ENCODE measurements around the gene MOB1A.
A peak's percentile ranks its signal among the peaks of the same experiment; 100 is the strongest.

The MOB1A gene

DNA sequence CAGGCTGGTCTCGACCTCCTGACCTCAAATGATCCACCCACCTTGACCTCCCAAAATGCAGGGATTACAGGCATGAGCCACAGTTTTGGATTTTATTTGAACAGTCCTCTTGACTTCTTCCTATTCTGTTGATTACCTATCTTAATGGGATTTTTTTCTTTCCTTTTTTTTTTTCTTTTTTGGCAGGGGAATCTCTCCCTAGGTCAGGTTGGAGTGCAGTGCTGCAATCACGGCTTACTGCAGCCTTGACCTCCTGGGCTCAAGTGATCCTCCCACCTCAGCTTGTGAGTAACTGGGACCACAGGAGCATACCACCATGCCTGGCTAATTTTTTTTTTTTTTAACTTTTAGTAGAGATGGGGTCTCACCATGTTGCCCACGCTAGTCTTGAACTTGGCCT, 22.5 kb upstream of the MOB1A start:
- TF ChIP-seq, protein P1, sequence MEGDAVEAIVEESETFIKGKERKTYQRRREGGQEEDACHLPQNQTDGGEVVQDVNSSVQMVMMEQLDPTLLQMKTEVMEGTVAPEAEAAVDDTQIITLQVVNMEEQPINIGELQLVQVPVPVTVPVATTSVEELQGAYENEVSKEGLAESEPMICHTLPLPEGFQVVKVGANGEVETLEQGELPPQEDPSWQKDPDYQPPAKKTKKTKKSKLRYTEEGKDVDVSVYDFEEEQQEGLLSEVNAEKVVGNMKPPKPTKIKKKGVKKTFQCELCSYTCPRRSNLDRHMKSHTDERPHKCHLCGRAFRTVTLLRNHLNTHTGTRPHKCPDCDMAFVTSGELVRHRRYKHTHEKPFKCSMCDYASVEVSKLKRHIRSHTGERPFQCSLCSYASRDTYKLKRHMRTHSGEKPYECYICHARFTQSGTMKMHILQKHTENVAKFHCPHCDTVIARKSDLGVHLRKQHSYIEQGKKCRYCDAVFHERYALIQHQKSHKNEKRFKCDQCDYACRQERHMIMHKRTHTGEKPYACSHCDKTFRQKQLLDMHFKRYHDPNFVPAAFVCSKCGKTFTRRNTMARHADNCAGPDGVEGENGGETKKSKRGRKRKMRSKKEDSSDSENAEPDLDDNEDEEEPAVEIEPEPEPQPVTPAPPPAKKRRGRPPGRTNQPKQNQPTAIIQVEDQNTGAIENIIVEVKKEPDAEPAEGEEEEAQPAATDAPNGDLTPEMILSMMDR (IDR thresholded peaks at IDR 0.05; ENCODE audit: insufficient read depth, low read length), result no peak
- TF ChIP-seq GABPA (IDR thresholded peaks at IDR 0.05; ENCODE audit: low read depth) (no peak), SPI1 (IDR thresholded peaks at IDR 0.05; ENCODE audit: borderline replicate concordance, low read depth) (no peak), POLR2AphosphoS5 (IDR thresholded peaks at IDR 0.05; ENCODE audit: low read depth) (no peak)
- TF ChIP-seq, protein P2, sequence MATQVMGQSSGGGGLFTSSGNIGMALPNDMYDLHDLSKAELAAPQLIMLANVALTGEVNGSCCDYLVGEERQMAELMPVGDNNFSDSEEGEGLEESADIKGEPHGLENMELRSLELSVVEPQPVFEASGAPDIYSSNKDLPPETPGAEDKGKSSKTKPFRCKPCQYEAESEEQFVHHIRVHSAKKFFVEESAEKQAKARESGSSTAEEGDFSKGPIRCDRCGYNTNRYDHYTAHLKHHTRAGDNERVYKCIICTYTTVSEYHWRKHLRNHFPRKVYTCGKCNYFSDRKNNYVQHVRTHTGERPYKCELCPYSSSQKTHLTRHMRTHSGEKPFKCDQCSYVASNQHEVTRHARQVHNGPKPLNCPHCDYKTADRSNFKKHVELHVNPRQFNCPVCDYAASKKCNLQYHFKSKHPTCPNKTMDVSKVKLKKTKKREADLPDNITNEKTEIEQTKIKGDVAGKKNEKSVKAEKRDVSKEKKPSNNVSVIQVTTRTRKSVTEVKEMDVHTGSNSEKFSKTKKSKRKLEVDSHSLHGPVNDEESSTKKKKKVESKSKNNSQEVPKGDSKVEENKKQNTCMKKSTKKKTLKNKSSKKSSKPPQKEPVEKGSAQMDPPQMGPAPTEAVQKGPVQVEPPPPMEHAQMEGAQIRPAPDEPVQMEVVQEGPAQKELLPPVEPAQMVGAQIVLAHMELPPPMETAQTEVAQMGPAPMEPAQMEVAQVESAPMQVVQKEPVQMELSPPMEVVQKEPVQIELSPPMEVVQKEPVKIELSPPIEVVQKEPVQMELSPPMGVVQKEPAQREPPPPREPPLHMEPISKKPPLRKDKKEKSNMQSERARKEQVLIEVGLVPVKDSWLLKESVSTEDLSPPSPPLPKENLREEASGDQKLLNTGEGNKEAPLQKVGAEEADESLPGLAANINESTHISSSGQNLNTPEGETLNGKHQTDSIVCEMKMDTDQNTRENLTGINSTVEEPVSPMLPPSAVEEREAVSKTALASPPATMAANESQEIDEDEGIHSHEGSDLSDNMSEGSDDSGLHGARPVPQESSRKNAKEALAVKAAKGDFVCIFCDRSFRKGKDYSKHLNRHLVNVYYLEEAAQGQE (IDR thresholded peaks at IDR 0.05; ENCODE audit: insufficient replicate concordance, low read depth), result no peak
- no peaks in the 10 kb centered on the region for H3K27me3 ChIP-seq (ENCODE audit: insufficient read depth, poor library complexity, severe bottlenecking)
- H3K4me3 ChIP-seq (replicated peaks; ENCODE audit: insufficient read depth, low read length), result peak overlapping the region; percentile 7; the same call in 1 of the 2 replicates
- DNase-seq (ENCODE audit: low read depth in 1 of 2, low spot score in 1 of 2), result no peak
- no peak overlapping the region for H3K27ac ChIP-seq (replicated peaks)

GRCh38 chr2:74199871-74200305, 21.2 kb upstream of the MOB1A start:
- Histone ChIP-seq H3K27ac (replicated peaks) (peak overlapping the region; percentile 98), H3K4me3 (replicated peaks; ENCODE audit: insufficient read depth, low read length) (peak overlapping the region; percentile 92), H3K27me3 (ENCODE audit: insufficient read depth, poor library complexity, severe bottlenecking) (no peaks in the 10 kb centered on the region)
- TF ChIP-seq POLR2AphosphoS5 (IDR thresholded peaks at IDR 0.05; ENCODE audit: low read depth) (no peak), SPI1 (IDR thresholded peaks at IDR 0.05; ENCODE audit: borderline replicate concordance, low read depth) (no peak), GABPA (IDR thresholded peaks at IDR 0.05; ENCODE audit: low read depth) (no peak)
- TF ChIP-seq, protein P1 (IDR thresholded peaks at IDR 0.05; ENCODE audit: insufficient read depth, low read length), result no peak
- TF ChIP-seq, protein P2 (IDR thresholded peaks at IDR 0.05; ENCODE audit: insufficient replicate concordance, low read depth), result no peak
- DNase-seq (ENCODE audit: low read depth in 1 of 2, low spot score in 1 of 2), result no peak

DNA sequence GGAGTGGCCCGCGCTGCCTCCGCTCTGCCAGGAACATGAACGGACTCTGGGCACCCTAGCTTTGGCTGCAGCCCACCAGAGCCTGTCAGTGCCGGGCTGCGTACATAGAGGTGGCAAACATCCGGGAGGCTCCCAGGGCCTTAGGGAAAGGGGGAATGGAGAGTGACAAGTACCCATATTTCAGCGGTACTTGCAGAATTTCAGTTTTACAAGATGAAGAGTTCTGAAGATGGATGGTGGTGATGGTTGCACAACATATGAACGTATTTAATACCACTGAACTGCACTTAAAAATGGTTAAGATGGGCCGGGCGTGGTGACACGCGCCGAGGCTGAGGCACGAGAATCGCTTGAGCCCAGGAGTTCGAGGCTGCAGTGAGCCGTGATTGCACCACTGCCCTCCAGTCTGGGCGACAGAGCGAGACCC, 20.6 kb upstream of the MOB1A start:
- TF ChIP-seq, protein P2 (IDR thresholded peaks at IDR 0.05; ENCODE audit: insufficient replicate concordance, low read depth), result peak; percentile 2
- TF ChIP-seq SPI1 (IDR thresholded peaks at IDR 0.05; ENCODE audit: borderline replicate concordance, low read depth), result no peak
- H3K27ac ChIP-seq (replicated peaks), result peak overlapping the region; percentile 98
- H3K27me3 ChIP-seq (ENCODE audit: insufficient read depth, poor library complexity, severe bottlenecking), result no peaks in the 10 kb centered on the region
- DNase-seq (ENCODE audit: low read depth in 1 of 2, low spot score in 1 of 2), result peak in 1 of 2 experiments; percentile 19
- peak overlapping the region; percentile 92 for H3K4me3 ChIP-seq (replicated peaks; ENCODE audit: insufficient read depth, low read length)

Data from HL-60 (cell line).